Gastrocnemius medialis (tissue), 4 donors: Measurements from ENCODE around the gene OR4K2.

Experiments
- CTCF ChIP-seq, 5 experiments: fragments of 450-650 bp in 3 of 5; fragments of 200-600 bp in 2 of 5; sonication (generic) in 2 of 5; IDR thresholded peaks in 4 of 5; conservative IDR thresholded peaks in 1 of 5; 1 replicate in 4 of 5; 2 replicates in 1 of 5; pipeline ENCODE4 v1.5.1; 2016 to 2019; ENCODE audit warnings: antibody characterized with exemption in 5 of 5, mild to moderate bottlenecking in 3 of 5, moderate library complexity in 3 of 5
- POLR2A ChIP-seq, 2 donors: fragments of 450-650 bp; IDR thresholded peaks; one replicate each; pipeline ENCODE4 v1.6.1; 2017; ENCODE audit warnings: antibody characterized with exemption in 2 of 2, mild to moderate bottlenecking in 2 of 2, moderate library complexity in 2 of 2

- TF ChIP-seq CTCF (IDR thresholded peaks at IDR 0.05 in 4 of 5, conservative IDR thresholded peaks at IDR 0.05 in 1 of 5) (no peak), POLR2A (IDR thresholded peaks at IDR 0.05) (no peak)
Measured at GRCh38 chr14:19873178-19873577, 1.8 kb upstream of the OR4K2 start.
